ENCODE measurements around the gene ASCC1. TPM values are rescaled to one million over a fixed set of nuclear protein-coding genes. Genes with fewer than 3 reads are reported as not detected.

ASCC1 gene
- polyA plus RNA-seq, 1 donor = 45.2 TPM

GRCh38 chr10:72098301-72098835 is 117.7 kb downstream of the ASCC1 start:
- DNase-seq = no peak

GRCh38 chr10:72097448-72098300 is 118.4 kb downstream of the ASCC1 start:
- DNase-seq = no peak

- DNase-seq = no peak
Observed at GRCh38 chr10:72096115-72097000, 119.7 kb downstream of the ASCC1 start.

- no peak for DNase-seq
Observed at GRCh38 chr10:72095195-72095594, 120.9 kb downstream of the ASCC1 start.

- no peak for DNase-seq
Observed at GRCh38 chr10:72094574-72094973, 121.5 kb downstream of the ASCC1 start.

- no peak for DNase-seq
Observed at GRCh38 chr10:72093450-72093849, 122.6 kb downstream of the ASCC1 start.

DNA sequence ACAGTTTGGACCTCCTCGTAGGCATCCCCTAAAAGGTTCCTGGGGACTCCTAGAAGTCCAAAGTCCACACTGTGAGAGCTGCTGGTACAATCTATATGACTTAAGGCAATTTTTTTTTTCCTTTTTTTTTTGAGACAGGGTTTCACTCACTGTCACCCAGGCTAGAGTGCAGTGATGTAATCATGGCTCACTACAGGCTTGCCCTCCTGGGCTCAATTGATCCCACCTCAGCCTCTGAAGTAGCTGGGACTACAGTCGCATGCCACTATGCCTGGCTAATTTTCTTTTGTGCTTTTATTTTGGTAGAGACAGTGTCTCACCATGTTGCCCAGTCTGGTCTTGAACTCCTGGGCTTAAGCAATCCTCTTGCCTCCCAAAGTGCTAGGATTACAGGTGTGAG is 123.1 kb downstream of the ASCC1 start:
- no peak for DNase-seq

- DNase-seq = no peak
Observed at GRCh38 chr10:72092171-72092924, 123.7 kb downstream of the ASCC1 start.

DNA sequence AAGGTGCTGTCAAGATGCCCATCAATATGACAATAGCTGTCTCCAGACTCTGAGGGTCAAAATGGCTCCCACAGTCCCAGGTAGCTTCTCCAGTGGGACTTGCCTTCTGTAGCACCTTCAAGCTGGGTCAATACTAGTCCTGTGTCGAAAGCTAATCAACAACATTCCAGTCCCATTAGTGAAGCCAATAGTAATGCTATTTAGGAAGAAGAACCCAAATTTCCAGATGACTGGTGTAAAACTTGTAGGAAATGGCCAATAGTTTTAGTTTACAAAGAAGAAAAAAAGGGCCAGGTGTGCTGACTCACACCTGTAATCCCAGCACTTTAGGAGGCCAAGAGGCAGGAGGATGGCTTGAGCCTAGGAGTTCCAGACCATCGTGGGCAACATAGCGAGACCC is 125.8 kb downstream of the ASCC1 start:
- no peak for DNase-seq

DNA sequence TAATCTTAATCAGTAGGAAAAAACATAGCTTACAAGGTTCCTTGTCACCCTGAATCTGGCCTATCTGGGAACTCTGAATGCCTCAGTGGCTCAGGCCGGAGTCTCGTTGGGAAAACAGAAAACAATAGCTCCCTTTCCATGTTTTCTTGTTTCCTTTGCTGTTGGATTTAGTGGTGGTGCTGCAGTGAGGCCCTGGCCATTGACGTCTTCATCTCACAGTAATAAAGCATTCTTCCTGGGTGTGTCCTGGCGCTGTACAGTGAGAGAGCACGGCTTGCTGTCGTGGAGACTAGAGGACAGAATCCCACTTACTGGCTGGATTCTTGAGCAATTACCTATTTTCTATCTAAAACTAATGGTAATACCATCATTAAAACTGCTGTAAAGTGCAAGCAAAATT is 126.5 kb downstream of the ASCC1 start:
- no peak for DNase-seq

DNA sequence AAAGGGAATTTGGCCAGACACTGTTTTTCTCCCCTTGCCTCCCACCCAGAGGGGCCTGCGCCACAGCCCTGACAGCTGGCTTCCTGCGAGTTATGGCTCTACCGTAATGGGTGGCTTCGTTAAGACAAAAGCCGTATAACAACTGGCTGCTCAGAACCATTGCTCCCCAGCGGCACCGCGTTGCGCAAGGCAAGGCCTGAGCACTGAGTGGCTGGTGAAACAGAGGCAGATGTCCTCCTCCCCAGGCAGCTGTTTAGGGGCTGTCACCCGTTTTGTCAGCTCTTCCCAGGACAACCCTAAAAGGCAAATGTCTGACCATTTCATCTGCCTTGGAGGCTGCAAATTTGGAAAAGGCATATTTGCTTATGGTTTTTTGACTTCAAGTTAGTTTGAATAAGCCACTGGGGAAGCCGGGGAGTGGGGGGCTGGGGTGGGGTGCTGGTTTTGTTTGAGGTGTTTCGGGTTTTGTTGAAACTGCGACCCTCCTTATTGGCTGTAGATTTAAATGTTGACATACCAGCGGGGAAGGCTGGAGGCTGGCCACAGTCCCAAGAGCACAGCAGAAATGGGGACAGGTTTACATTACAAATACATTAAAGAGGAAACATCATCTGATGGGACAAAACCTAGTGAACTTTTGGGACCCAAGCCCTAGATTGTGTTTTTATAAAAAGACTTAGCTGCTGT is 127.0 kb downstream of the ASCC1 start:
- no peak for DNase-seq

GRCh38 chr10:72087969-72088888 is 127.8 kb downstream of the ASCC1 start, which contains the start of gene SPOCK2:
Gene SPOCK2 (minus strand): TSS chr10:72088551. CDS start chr10:72088328, 223 bp downstream.
- DNase-seq = no peak

GRCh38 chr10:72087392-72087968 is 128.6 kb downstream of the ASCC1 start:
- DNase-seq = no peak

GRCh38 chr10:72086466-72087391 is 129.3 kb downstream of the ASCC1 start:
- DNase-seq = no peak

GRCh38 chr10:72085864-72086465 is 130.1 kb downstream of the ASCC1 start:
- no peak for DNase-seq

GRCh38 chr10:72085166-72085565 is 130.9 kb downstream of the ASCC1 start:
- no peak for DNase-seq

DNA sequence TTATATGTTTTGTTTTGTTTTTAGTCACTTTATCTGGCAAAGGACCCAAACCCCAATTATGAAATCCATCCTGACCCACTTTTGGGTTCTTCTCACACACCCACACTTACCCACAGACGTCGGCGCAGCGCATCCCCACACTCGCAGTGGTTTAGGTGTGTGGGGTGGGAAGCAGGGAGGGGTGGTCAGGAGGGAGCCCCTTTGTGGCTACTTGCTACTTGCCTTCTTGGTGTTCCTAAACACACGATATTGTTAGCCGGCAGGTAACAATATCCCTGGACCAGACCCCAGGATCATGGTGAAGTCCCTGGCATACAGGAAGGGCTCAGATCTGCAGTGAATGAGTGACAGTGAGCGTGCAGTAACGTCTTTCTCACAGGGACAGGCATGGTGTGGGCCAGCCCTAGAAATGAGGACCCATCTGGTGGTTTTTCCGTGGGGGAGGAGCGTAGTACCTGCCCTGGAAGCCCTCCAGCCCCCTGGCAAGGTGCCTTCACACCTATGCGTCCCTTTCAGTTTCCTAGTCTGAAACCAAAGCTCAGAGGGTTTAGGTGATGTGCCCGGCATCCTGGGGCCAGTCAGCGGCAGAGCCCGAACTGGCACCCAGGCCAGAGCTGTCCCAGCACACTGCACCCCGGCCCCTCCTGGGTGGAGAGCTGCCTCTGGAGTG is 132.2 kb downstream of the ASCC1 start:
- DNase-seq = no peak

Data from left kidney (tissue), 2 donors.